ENCODE measurements around the gene LYL1. TPM values are rescaled to one million over a fixed set of nuclear protein-coding genes. Genes with fewer than 3 reads are reported as not detected.

LYL1 gene
- total and polyA plus RNA-seq, 2 of the 13 experiments (the other 11 are each of a cell fraction or from before 2014, with no cell fraction given) = 0.75 to 0.92 TPM

DNA sequence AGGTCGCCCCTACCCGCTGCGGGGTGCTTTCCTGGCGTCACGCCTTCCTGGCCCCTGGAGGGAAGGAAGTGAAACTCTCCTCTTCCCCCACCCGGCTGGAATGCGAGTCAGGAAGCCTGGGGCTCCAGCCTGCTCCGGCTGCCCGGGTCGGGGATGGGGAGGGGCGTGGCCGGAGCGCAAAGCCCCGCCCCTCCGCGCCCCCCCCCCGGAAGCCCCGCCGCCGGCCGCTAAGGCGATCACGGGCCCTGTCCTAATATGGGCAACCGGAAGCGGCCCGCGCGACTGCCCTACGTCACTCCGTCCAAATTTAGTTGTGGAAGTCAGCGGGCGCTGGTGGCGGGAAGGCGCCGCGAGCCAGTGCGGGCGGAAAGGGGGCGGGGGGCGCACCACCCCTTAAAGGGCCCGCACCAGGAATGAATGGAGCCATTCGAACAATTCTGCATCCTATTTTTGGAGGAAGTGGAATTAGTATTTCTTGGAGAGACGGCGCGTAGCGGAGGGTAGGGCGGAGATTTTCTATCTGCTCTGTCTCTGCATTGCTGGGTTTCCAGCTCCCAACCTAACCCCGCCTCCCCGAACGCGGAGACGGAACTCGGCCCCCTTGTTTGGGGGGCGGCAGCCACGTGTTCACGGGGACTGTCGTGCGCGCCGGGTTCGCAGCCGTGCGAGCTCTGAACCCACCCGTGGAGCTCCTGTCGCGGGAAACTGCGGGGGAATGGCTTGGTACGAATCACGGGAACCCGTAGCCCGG lies 49.1 kb upstream of the LYL1 start (continued):
- no peak for TF ChIP-seq KAT7 (CRISPR knock-in tag; IDR thresholded peaks at IDR 0.05; ENCODE audit: borderline replicate concordance)
- no peak for TF ChIP-seq DPF2 (CRISPR knock-in tag; IDR thresholded peaks at IDR 0.05; ENCODE audit: borderline replicate concordance, low read depth)
- TF ChIP-seq, protein P1, sequence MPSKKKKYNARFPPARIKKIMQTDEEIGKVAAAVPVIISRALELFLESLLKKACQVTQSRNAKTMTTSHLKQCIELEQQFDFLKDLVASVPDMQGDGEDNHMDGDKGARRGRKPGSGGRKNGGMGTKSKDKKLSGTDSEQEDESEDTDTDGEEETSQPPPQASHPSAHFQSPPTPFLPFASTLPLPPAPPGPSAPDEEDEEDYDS (CRISPR knock-in tag; IDR thresholded peaks at IDR 0.05) = peak; percentile 76
- TF ChIP-seq, protein P2, sequence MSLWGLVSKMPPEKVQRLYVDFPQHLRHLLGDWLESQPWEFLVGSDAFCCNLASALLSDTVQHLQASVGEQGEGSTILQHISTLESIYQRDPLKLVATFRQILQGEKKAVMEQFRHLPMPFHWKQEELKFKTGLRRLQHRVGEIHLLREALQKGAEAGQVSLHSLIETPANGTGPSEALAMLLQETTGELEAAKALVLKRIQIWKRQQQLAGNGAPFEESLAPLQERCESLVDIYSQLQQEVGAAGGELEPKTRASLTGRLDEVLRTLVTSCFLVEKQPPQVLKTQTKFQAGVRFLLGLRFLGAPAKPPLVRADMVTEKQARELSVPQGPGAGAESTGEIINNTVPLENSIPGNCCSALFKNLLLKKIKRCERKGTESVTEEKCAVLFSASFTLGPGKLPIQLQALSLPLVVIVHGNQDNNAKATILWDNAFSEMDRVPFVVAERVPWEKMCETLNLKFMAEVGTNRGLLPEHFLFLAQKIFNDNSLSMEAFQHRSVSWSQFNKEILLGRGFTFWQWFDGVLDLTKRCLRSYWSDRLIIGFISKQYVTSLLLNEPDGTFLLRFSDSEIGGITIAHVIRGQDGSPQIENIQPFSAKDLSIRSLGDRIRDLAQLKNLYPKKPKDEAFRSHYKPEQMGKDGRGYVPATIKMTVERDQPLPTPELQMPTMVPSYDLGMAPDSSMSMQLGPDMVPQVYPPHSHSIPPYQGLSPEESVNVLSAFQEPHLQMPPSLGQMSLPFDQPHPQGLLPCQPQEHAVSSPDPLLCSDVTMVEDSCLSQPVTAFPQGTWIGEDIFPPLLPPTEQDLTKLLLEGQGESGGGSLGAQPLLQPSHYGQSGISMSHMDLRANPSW (CRISPR knock-in tag; IDR thresholded peaks at IDR 0.05; ENCODE audit: borderline replicate concordance) = no peak
- no peak for TF ChIP-seq HDAC6 (IDR thresholded peaks at IDR 0.05; ENCODE audit: low read depth, low read length)
- no peak for TF ChIP-seq ZNF3 (CRISPR knock-in tag; IDR thresholded peaks at IDR 0.05)
- TF ChIP-seq, protein P3, sequence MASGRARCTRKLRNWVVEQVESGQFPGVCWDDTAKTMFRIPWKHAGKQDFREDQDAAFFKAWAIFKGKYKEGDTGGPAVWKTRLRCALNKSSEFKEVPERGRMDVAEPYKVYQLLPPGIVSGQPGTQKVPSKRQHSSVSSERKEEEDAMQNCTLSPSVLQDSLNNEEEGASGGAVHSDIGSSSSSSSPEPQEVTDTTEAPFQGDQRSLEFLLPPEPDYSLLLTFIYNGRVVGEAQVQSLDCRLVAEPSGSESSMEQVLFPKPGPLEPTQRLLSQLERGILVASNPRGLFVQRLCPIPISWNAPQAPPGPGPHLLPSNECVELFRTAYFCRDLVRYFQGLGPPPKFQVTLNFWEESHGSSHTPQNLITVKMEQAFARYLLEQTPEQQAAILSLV (CRISPR knock-in tag; IDR thresholded peaks at IDR 0.05; ENCODE audit: borderline replicate concordance) = no peak
- no peak for TF ChIP-seq ZC3H4 (CRISPR knock-in tag; IDR thresholded peaks at IDR 0.05; ENCODE audit: borderline replicate concordance)
- TF ChIP-seq POLR2A (IDR thresholded peaks at IDR 0.05; ENCODE audit: insufficient read depth in 1 of 2, low read depth in 2 of 2, low read length in 2 of 2) = peak; percentile 97
- TF ChIP-seq NFATC3 (CRISPR knock-in tag; IDR thresholded peaks at IDR 0.05) = no peak
- TF ChIP-seq GABPA (IDR thresholded peaks at IDR 0.05; ENCODE audit: low read depth, low read length) = peak; percentile 50
- peak; percentile 85 for TF ChIP-seq GABPA (CRISPR knock-in tag; IDR thresholded peaks at IDR 0.05; ENCODE audit: low read depth)
- TF ChIP-seq AHR (CRISPR knock-in tag; IDR thresholded peaks at IDR 0.05) = no peak
- TF ChIP-seq, protein P4, sequence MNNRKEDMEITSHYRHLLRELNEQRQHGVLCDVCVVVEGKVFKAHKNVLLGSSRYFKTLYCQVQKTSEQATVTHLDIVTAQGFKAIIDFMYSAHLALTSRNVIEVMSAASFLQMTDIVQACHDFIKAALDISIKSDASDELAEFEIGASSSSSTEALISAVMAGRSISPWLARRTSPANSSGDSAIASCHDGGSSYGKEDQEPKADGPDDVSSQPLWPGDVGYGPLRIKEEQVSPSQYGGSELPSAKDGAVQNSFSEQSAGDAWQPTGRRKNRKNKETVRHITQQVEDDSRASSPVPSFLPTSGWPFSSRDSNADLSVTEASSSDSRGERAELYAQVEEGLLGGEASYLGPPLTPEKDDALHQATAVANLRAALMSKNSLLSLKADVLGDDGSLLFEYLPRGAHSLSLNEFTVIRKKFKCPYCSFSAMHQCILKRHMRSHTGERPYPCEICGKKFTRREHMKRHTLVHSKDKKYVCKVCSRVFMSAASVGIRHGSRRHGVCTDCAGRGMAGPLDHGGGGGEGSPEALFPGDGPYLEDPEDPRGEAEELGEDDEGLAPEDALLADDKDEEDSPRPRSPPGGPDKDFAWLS (CRISPR knock-in tag; IDR thresholded peaks at IDR 0.05; ENCODE audit: borderline replicate concordance) = no peak
- no peak for TF ChIP-seq ZNF672 (CRISPR knock-in tag; IDR thresholded peaks at IDR 0.05)
- TF ChIP-seq NFE2L1 (CRISPR knock-in tag; IDR thresholded peaks at IDR 0.05; ENCODE audit: borderline replicate concordance) = no peak
- peak; percentile 60; the same call in 1 of the 2 replicates for TF ChIP-seq ZSCAN31 (CRISPR knock-in tag; IDR thresholded peaks at IDR 0.05; ENCODE audit: low read depth)
- no peak for TF ChIP-seq FOXP1 (IDR thresholded peaks at IDR 0.05)
- no peak for TF ChIP-seq FOXP1 (CRISPR knock-in tag; IDR thresholded peaks at IDR 0.05)
